NCI-H2081 (cell line): ENCODE data around the gene CLEC16A.

Source experiments
- DNase-seq, 2 experiments: peaks; one replicate each; lab custom pipeline; 2025; lab: John Stamatoyannopoulos, UW

The CLEC16A gene

DNA sequence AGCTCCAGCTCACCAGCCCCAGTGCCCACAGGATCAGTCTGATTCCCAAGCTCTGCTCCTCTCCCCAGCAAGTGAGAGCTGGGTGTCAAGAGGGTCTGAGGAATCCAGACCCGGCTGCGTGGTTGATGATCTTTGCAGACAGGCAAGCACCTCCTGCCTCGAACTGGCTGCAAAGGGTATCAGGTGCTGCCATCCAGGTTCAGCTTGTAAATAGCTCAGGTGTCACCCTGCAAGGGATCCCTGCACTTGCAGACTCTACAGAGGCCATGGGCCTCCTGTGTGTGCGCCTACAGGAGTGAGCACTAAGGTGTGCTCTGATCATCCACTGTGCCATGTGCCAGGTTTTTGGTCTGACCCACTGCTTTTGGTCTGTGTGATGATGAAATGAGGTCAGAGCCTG, 18.3 kb upstream of the CLEC16A start:
- DNase-seq, result no peak

DNA sequence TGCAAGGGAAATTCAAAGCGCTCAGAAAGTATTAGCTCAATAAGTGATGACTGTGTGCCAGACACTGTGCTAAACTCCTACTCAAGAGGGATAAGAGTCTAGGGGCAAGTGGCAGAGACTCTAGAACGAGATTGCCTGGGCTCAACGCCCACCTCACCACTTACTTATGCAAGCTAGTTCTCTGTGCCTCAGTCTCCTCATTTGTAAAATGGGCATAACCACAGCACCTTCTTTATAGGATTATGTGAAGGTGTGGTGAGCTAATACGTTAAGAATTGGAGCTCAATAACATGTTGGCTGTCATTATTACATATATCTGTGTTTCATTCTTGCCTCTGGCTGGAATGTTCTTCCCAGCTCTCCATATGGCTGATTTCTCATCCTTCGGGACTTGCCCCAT, 17.5 kb upstream of the CLEC16A start:
- no peak for DNase-seq

DNA sequence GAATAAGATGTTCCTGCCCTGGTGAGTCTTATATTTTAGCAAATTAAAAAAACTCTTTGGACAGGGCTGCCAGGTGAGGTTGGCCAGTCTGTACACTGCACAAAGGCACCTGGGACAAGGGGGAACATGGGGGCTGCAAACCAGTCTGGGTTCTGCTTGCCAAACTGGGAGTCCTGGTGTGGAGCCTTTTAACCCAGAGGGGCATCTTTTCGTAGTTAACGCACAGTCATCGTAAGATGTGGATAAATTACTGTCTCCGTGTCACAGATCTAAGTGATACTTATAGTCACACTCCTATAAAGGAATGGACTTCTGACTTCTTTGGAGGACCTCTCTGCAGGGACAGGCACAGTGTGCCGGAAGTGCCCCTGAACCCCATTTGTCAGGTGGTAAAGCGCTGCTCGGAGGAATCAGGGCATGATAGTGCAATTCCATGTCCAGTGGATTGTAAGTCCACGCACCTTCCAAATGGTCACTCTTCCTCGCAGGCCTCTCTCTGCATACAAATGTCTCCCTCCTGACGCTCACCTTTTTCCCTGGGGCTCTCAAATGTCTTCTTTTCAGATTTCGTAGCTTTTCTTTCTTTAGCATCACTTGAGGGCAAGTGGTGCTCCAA, 16.8 kb upstream of the CLEC16A start:
- DNase-seq, result no peak

DNA sequence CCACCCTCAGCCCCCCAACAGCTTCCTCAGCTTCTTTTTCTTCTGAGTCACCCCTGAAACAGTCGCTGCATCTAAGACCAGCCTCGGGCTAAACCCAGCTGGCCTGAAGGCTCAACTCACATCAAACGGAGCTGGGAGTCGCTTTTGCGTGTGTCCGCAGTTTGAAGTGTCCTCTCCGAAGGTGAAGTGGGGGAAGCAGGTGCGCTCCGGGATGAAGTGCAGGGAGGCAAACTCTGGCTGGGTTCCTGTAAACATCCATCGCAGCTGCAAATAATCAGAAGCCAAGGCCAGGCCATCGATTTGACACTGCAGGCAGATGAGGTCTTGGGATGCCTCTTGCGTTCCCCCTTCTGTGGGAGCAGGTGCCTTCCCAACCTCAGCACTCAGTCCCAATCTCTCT, 15.3 kb upstream of the CLEC16A start:
- DNase-seq, result peak in 1 of 2 experiments; percentile 5

DNA sequence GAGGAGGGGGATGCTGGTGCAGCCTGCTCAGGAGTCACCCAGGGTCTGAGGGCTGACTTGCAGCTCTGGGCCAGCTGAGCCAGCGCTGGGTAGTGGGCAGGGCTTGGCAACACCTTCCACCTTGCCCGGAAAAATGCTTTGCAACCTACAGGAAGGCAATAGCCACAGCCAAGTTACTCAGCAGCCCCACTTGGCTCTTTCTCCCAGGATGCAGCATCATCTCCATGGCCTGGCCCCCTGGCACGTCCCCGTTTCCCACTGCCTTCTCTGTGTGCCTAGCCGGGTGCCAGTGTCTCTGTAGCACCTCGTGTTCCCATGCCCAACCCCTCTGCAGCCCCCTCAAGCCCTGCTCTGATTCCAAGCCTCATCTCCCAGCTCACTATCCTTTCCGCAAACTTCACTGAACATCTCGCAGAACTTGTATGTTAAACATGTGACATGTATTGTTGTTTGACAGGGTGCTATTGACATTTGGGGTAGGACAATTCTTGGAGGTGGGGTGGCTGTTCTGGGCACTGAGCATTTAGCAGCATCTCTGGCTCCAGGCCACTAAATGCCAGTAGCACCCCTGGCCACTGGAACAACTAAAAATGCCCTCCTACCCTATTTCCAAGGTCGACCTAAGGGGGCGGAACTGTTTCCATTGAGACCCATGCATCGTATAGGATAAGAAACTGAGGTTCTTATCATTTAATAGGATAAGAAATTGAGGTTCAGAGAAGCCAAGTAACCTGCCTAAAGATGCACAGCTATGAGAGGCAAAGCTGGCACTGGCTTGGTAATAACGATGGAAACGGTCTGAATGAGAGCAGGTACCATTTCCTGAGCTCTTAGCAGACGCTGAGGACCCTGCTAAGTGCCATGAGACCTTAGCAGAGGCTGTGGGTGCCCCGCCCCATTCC, 14.3 kb upstream of the CLEC16A start:
- no peak for DNase-seq

DNA sequence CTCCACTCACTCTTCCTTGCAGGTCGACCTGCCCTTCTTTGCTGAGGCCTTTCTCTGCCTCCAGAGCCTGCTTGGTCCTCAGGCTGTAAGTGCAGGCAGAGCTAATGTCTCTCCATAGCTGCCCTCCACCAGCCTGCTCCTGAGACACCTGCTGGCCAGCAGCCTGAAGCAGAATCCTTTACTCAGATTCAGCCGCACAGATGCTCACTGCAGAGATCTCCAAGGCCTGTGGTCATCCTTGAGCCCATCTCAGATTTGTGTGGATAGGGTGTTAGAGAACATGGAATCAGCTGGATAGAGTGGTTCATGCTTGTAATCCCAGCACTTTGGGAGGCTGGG, 13.6 kb upstream of the CLEC16A start:
- no peak for DNase-seq

GRCh38 chr16:10931134-10931533, 13.2 kb upstream of the CLEC16A start:
- DNase-seq, result no peak

- DNase-seq, result no peak
Observed at GRCh38 chr16:10931977-10932632, 12.3 kb upstream of the CLEC16A start.

GRCh38 chr16:10932959-10933710, 11.2 kb upstream of the CLEC16A start:
- DNase-seq, result no peak

GRCh38 chr16:10933865-10934264, 10.5 kb upstream of the CLEC16A start:
- DNase-seq, result no peak

- no peak for DNase-seq
Observed at GRCh38 chr16:10934325-10935107, 9.8 kb upstream of the CLEC16A start.

- DNase-seq, result no peak
Observed at GRCh38 chr16:10935226-10935915, 9.0 kb upstream of the CLEC16A start.

DNA sequence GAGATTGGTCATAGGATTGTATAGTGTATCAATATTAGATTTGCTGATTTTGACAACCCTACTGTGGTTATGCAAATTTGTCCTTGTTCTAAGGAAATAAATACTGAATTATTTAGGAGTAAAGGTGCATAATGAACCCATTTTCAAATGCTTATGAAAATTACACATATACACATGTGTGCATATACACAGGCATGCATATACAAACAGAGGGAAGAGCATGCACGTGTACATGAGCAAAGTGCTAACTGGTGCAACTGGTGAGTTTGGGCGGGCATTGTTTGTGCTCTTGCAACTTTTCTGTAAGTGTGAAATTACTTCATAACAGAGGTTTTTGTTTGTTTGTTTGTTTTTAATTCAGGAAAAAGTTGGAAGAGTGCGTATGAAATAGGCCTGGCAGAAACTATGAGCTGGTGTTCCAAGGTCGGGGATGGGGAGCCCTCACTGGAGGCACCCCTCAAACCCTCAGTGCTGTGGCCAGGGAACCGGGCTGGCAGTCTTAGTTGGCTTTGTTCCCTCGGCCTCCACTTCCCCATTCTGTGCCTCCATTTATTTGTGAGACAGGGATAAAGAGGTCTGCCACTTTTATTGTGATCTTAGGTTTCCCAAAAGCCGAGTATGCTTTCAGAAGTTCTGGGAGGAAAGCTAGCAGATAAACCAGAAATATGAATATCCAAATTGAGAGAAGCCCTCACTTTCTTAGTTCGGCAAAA, 7.9 kb upstream of the CLEC16A start:
- no peak for DNase-seq

DNA sequence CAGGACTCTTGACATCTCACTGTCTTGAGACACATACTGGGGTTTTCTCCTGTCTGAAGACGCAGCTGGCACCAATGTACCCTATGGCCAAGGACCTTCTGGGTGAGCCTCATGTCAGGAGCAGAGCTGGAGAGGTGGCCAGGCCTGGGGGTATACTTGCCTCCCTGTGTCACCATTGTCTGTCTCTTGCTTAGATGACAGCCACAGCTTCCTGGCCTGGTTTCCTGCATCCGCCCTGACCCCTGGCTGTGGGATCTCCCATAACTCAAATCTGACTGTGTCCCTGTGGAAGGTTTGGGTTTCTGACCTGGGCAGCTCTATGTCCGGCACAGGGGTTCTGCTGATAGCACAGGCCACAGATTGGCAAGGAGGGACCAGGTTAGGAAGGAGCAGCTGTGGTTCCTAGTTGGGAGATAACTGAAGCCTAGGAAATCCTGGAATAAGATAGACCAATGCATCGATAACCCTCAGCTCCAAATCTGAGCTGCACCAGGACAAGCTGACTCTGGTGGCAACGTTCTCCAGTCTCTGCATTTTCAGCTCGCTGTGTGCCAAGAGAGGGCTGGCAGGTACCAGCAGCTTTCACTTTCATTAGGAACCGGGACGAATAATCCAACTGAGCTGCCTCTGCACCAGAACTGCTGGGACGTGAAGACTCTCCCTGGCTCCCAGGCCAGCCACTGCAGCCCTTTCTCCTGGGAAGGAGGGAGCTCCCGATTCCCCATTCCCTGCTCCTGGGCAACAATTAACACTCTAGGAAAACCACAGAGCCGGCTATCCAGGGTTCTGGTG, 7.1 kb upstream of the CLEC16A start:
- no peak for DNase-seq

DNA sequence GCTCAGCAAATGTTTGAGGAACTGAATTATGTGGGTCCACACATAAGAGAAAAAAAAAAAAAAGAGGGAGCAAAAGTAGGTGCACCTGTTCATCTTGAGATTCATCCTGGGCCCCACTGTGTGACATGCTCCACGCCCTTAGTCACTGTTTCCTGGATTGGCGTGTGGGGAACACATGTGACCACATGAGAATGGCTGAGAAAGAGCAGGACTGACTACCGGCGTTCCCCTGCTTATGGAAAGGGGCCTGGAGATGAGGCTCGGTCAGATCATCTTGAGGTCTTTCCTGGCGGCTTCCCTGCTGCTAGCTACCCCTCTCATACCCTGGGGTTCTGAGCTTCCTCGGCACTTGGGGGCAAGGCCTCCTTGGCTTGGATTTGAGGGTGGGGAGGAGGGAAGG, 6.0 kb upstream of the CLEC16A start:
- no peak for DNase-seq

DNA sequence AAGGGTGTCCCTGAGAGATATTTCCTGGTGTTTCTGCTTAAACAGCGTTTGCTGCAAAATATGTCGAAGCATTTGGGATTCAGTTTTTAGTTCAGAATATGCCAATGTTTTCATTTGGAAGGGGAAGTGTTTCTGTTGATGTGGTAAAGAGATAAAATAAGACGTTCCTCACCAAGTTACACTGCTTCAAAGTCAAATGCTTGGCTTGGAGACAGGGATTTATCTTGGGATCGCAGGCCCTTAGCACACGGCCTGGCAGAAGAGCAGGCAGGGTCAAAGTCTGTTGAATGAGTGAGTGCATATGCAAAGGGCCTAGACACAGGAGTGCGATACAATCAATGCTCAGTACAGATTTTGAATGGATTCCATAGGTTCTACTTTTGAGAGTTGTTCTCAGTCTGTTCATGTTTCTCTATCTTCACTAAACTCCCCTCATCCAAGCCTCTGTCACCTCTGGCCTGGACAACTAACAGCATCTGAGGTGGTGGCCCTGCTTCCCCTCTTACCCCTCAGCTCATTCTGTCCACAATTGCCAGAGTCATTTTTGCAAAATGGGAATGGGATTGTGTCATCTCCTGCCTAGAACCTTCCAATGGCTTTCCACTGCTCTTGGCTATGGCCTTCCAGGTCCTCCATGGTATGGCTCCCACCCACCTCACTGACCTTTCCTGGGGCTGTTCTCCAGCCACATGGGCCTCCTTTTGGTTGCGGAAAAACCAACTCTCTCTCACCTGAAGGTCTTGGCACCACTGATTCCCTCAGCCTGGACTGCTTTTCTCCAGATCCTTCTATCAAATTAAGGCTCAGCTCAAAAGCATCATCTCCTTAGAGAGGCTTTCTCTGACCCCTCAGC, 5.3 kb upstream of the CLEC16A start:
- DNase-seq, result no peak

DNA sequence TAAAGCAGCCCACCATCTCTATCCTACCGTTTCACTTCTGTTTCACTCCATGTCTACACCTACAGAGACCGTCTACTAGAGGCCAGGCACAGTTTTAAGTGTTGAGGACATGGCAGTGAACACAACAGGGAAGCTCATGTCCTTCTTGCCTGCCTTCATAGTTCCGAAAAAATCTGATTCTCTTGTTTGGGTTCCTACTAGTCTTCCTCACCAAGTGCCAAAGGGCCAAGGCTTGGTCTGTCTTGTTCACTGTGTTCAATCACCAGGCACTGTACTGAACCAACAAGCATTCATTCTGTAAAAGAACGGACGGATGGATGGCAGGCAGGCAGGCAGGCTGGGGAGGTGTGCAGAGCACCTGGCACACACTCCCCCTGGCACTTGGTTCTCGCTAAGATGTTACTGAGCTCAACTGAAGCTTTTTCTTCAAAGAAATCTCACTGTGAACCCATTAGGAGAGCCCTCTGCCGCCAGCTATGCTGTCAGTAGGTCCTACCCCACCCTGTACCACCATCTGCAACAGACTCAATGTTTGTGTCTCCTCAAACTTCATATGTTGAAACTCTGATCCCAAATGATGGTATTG, 4.6 kb upstream of the CLEC16A start:
- no peak for DNase-seq

DNA sequence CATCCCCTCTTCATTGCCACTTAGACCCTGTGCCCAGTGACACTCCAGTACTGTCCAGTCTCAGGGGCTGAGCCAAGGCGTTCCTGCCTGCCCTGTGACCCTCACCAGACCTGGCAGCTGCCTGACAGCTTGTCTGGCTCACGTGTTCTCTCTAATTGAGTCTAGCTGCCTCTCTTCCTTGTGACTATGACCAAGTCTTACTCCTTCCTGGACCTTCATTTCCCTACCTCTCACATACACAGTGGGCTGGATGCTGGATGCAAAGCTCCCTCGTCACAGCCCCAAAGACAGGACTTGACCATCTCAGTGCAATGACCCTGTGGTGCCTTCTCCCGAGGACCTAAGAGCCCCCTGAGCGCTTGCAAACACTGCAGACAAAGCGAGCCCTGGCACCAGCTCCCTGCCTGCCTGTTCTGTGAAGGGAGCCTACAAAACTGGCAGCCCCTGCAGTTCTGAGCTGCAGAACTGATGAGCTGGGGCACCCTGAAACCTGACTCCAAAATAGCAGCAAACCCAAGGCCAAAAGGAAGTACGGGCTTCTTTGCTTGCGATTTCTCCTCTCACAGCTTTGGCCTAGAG, 3.8 kb upstream of the CLEC16A start:
- no peak for DNase-seq
